ENCODE data around the gene MT1E.

Gene MT1E

GRCh38 chr16:56593573-56594291, 31.8 kb upstream of the MT1E start:
- Histone ChIP-seq H3K4me1 (ENCODE audit: control insufficient read depth, insufficient read depth, low read length) (peaks cover 7% of the 10 kb centered on the region), H3K9ac (ENCODE audit: low read length) (no peak overlapping the region), H3K4me3 (ENCODE audit: low read length) (no peak overlapping the region), H3K27me3 (replicated peaks; ENCODE audit: control insufficient read depth, insufficient read depth, low read length) (peaks cover 24% of the 10 kb centered on the region), H3K9me3 (ENCODE audit: control insufficient read depth, low read length) (peaks cover 6% of the 10 kb centered on the region), H3K36me3 (ENCODE audit: control insufficient read depth, insufficient read depth, low read length, severe bottlenecking) (no peaks in the 10 kb centered on the region)
- no peak for DNase-seq (ENCODE audit: low read depth)

- Histone ChIP-seq H3K9me3 (ENCODE audit: control insufficient read depth, low read length) (peaks cover 6% of the 10 kb centered on the region), H3K4me1 (ENCODE audit: control insufficient read depth, insufficient read depth, low read length) (peaks cover 3% of the 10 kb centered on the region), H3K4me3 (ENCODE audit: low read length) (no peak overlapping the region), H3K27me3 (replicated peaks; ENCODE audit: control insufficient read depth, insufficient read depth, low read length) (peaks cover 19% of the 10 kb centered on the region), H3K9ac (ENCODE audit: low read length) (no peak overlapping the region), H3K36me3 (ENCODE audit: control insufficient read depth, insufficient read depth, low read length, severe bottlenecking) (no peaks in the 10 kb centered on the region)
- no peak for DNase-seq (ENCODE audit: low read depth)
Measured at GRCh38 chr16:56594292-56594619, 31.3 kb upstream of the MT1E start.

- no peak overlapping the region for H3K4me3 ChIP-seq (ENCODE audit: low read length)
- peak; percentile 83 for DNase-seq (ENCODE audit: low read depth)
- H3K27me3 ChIP-seq (replicated peaks; ENCODE audit: control insufficient read depth, insufficient read depth, low read length) = peaks cover 2% of the 10 kb centered on the region
- no peaks in the 10 kb centered on the region for H3K36me3 ChIP-seq (ENCODE audit: control insufficient read depth, insufficient read depth, low read length, severe bottlenecking)
- H3K4me1 ChIP-seq (ENCODE audit: control insufficient read depth, insufficient read depth, low read length) = peaks cover under 1% of the 10 kb centered on the region
- H3K9ac ChIP-seq (ENCODE audit: low read length) = no peak overlapping the region
- peaks cover 6% of the 10 kb centered on the region for H3K9me3 ChIP-seq (ENCODE audit: control insufficient read depth, low read length)
Measured at GRCh38 chr16:56600398-56600999, 25.1 kb upstream of the MT1E start.

GRCh38 chr16:56601325-56601724, 24.3 kb upstream of the MT1E start:
- H3K4me3 ChIP-seq (ENCODE audit: low read length) = no peak overlapping the region
- H3K9me3 ChIP-seq (ENCODE audit: control insufficient read depth, low read length) = peaks cover 6% of the 10 kb centered on the region
- peaks cover 2% of the 10 kb centered on the region for H3K27me3 ChIP-seq (replicated peaks; ENCODE audit: control insufficient read depth, insufficient read depth, low read length)
- no peak for DNase-seq (ENCODE audit: low read depth)
- no peaks in the 10 kb centered on the region for H3K36me3 ChIP-seq (ENCODE audit: control insufficient read depth, insufficient read depth, low read length, severe bottlenecking)
- peaks cover 9% of the 10 kb centered on the region for H3K4me1 ChIP-seq (ENCODE audit: control insufficient read depth, insufficient read depth, low read length)
- H3K9ac ChIP-seq (ENCODE audit: low read length) = no peak overlapping the region

- DNase-seq (ENCODE audit: low read depth) = peak; percentile 50
- no peaks in the 10 kb centered on the region for H3K27me3 ChIP-seq (replicated peaks; ENCODE audit: control insufficient read depth, insufficient read depth, low read length)
- H3K4me3 ChIP-seq (ENCODE audit: low read length) = no peak overlapping the region
- no peak overlapping the region for H3K9ac ChIP-seq (ENCODE audit: low read length)
- no peaks in the 10 kb centered on the region for H3K9me3 ChIP-seq (ENCODE audit: control insufficient read depth, low read length)
- no peaks in the 10 kb centered on the region for H3K36me3 ChIP-seq (ENCODE audit: control insufficient read depth, insufficient read depth, low read length, severe bottlenecking)
- peaks cover 26% of the 10 kb centered on the region for H3K4me1 ChIP-seq (ENCODE audit: control insufficient read depth, insufficient read depth, low read length)
Measured at GRCh38 chr16:56603589-56603988, 22.0 kb upstream of the MT1E start.

GRCh38 chr16:56604966-56605365, 20.6 kb upstream of the MT1E start:
- Histone ChIP-seq H3K9ac (ENCODE audit: low read length) (no peak overlapping the region), H3K4me3 (ENCODE audit: low read length) (no peak overlapping the region), H3K4me1 (ENCODE audit: control insufficient read depth, insufficient read depth, low read length) (peaks cover 36% of the 10 kb centered on the region), H3K9me3 (ENCODE audit: control insufficient read depth, low read length) (no peaks in the 10 kb centered on the region), H3K27me3 (replicated peaks; ENCODE audit: control insufficient read depth, insufficient read depth, low read length) (no peaks in the 10 kb centered on the region), H3K36me3 (ENCODE audit: control insufficient read depth, insufficient read depth, low read length, severe bottlenecking) (no peaks in the 10 kb centered on the region)
- no peak for DNase-seq (ENCODE audit: low read depth)

- Histone ChIP-seq H3K9ac (ENCODE audit: low read length) (peak overlapping the region; percentile 71), H3K4me1 (ENCODE audit: control insufficient read depth, insufficient read depth, low read length) (peaks cover 41% of the 10 kb centered on the region), H3K36me3 (ENCODE audit: control insufficient read depth, insufficient read depth, low read length, severe bottlenecking) (no peaks in the 10 kb centered on the region), H3K9me3 (ENCODE audit: control insufficient read depth, low read length) (no peaks in the 10 kb centered on the region), H3K27me3 (replicated peaks; ENCODE audit: control insufficient read depth, insufficient read depth, low read length) (no peaks in the 10 kb centered on the region), H3K4me3 (ENCODE audit: low read length) (no peak overlapping the region)
- DNase-seq (ENCODE audit: low read depth) = no peak
Measured at GRCh38 chr16:56605475-56605874, 20.1 kb upstream of the MT1E start.

GRCh38 chr16:56606071-56606475, 19.5 kb upstream of the MT1E start:
- DNase-seq (ENCODE audit: low read depth) = no peak
- H3K4me3 ChIP-seq (ENCODE audit: low read length) = no peak overlapping the region
- peak overlapping the region; percentile 71 for H3K9ac ChIP-seq (ENCODE audit: low read length)
- peaks cover 47% of the 10 kb centered on the region for H3K4me1 ChIP-seq (ENCODE audit: control insufficient read depth, insufficient read depth, low read length)
- H3K9me3 ChIP-seq (ENCODE audit: control insufficient read depth, low read length) = no peaks in the 10 kb centered on the region
- no peaks in the 10 kb centered on the region for H3K36me3 ChIP-seq (ENCODE audit: control insufficient read depth, insufficient read depth, low read length, severe bottlenecking)
- no peaks in the 10 kb centered on the region for H3K27me3 ChIP-seq (replicated peaks; ENCODE audit: control insufficient read depth, insufficient read depth, low read length)

GRCh38 chr16:56606476-56607108, 19.0 kb upstream of the MT1E start:
- H3K36me3 ChIP-seq (ENCODE audit: control insufficient read depth, insufficient read depth, low read length, severe bottlenecking) = no peaks in the 10 kb centered on the region
- H3K27me3 ChIP-seq (replicated peaks; ENCODE audit: control insufficient read depth, insufficient read depth, low read length) = no peaks in the 10 kb centered on the region
- peaks cover 52% of the 10 kb centered on the region for H3K4me1 ChIP-seq (ENCODE audit: control insufficient read depth, insufficient read depth, low read length)
- H3K9ac ChIP-seq (ENCODE audit: low read length) = peak overlapping the region; percentile 72
- no peaks in the 10 kb centered on the region for H3K9me3 ChIP-seq (ENCODE audit: control insufficient read depth, low read length)
- H3K4me3 ChIP-seq (ENCODE audit: low read length) = peak overlapping the region; percentile 51
- peak; percentile 92 for DNase-seq (ENCODE audit: low read depth)

GRCh38 chr16:56607109-56607618, 18.4 kb upstream of the MT1E start:
- Histone ChIP-seq H3K9ac (ENCODE audit: low read length) (peak overlapping the region; percentile 88), H3K4me3 (ENCODE audit: low read length) (peak overlapping the region; percentile 92), H3K36me3 (ENCODE audit: control insufficient read depth, insufficient read depth, low read length, severe bottlenecking) (no peaks in the 10 kb centered on the region), H3K9me3 (ENCODE audit: control insufficient read depth, low read length) (no peaks in the 10 kb centered on the region), H3K27me3 (replicated peaks; ENCODE audit: control insufficient read depth, insufficient read depth, low read length) (no peaks in the 10 kb centered on the region), H3K4me1 (ENCODE audit: control insufficient read depth, insufficient read depth, low read length) (peaks cover 55% of the 10 kb centered on the region)
- DNase-seq (ENCODE audit: low read depth) = peak; percentile 94

GRCh38 chr16:56607675-56608042, 17.9 kb upstream of the MT1E start:
- no peaks in the 10 kb centered on the region for H3K36me3 ChIP-seq (ENCODE audit: control insufficient read depth, insufficient read depth, low read length, severe bottlenecking)
- peaks cover 57% of the 10 kb centered on the region for H3K4me1 ChIP-seq (ENCODE audit: control insufficient read depth, insufficient read depth, low read length)
- DNase-seq (ENCODE audit: low read depth) = no peak
- no peaks in the 10 kb centered on the region for H3K27me3 ChIP-seq (replicated peaks; ENCODE audit: control insufficient read depth, insufficient read depth, low read length)
- no peaks in the 10 kb centered on the region for H3K9me3 ChIP-seq (ENCODE audit: control insufficient read depth, low read length)
- peak overlapping the region; percentile 88 for H3K9ac ChIP-seq (ENCODE audit: low read length)
- peak overlapping the region; percentile 92 for H3K4me3 ChIP-seq (ENCODE audit: low read length)

All from adipocyte (in vitro differentiated cells).